Psoas muscle (tissue), 8 donors: ENCODE results near the gene MRPL54. TPM values are rescaled to one million over a fixed set of nuclear protein-coding genes. Genes with fewer than 3 reads are reported as not detected.

ENCODE experiments used
- ATAC-seq, 4 donors: fragments of 200-7000 bp; cut with Tn5 transposase; one replicate each; pipeline ENCODE4 v1.9.1; 2020; ENCODE audit warnings: moderate library complexity in 3 of 4, mild to moderate bottlenecking in 2 of 4
- DNase-seq, 2 donors: peaks; one replicate each; pipeline ENCODE4 v3.0.0-alpha.2; 2020
- H3K27ac ChIP-seq: fragments of 200-600 bp; one replicate; pipeline ENCODE4 v1.8.0; 2022
- H3K27me3 ChIP-seq, 3 donors: fragments of 200-600 bp in 1 of 3; one replicate each; pipeline versions ENCODE4 v1.6.1 to v1.8.0; 2013 to 2022; ENCODE audit warnings: low read length in 2 of 3, mild to moderate bottlenecking in 2 of 3, moderate library complexity in 1 of 3; ENCODE audit not compliant: insufficient read depth in 3 of 3
- H3K36me3 ChIP-seq, 2 donors: fragments of 200-600 bp in 1 of 2; one replicate each; pipeline versions ENCODE4 v1.6.1 to v1.8.0; 2013 to 2022; ENCODE audit warnings: low read depth in 1 of 2, mild to moderate bottlenecking in 1 of 2, moderate library complexity in 1 of 2; ENCODE audit not compliant: insufficient read depth in 1 of 2
- H3K4me1 ChIP-seq: fragments of 200-600 bp; one replicate; pipeline ENCODE4 v1.8.0; 2022
- H3K4me3 ChIP-seq: fragments of 200-600 bp; one replicate; pipeline ENCODE4 v1.8.0; 2022; ENCODE audit warnings: mild to moderate bottlenecking
- H3K9me3 ChIP-seq: fragments of 200-600 bp; one replicate; pipeline ENCODE4 v1.8.0; 2022
- CTCF ChIP-seq: fragments of 200-600 bp; IDR thresholded peaks from one replicate; pipeline ENCODE4 v1.8.0; 2022; ENCODE audit warnings: antibody characterized with exemption
- WGBS, 3 donors: extraction: QIAGEN DNeasy Blood & Tissue Kit; methylation state at CpG; one replicate each; pipeline versions ENCODE4 v1.1.6 to v1.1.7; 2013; 5-methylcytosine and 5-hydroxymethylcytosine counted together
- intact Hi-C, 2 donors: fragments of 100-400 bp; cut with DNase I; formaldehyde crosslinking; loops; one replicate each; pipeline versions ENCODE4 v1.11.0 to v1.14.2; 2022
- polyA plus RNA-seq, 3 donors: library from polyadenylated mRNA; stranded (reverse); fragments of 200-250 nt; gene quantifications; one replicate each; pipeline ENCODE4 v1.2.3, GENCODE V29; 2013
- total RNA-seq, 4 donors: library from RNA; stranded (reverse); fragmentation: NEBNext Ultra II Directional in 2 of 4; extraction: Animal tissue kit (Norgen Biotek cat#: 25700) in 2 of 4; gene quantifications; one replicate each; pipeline versions ENCODE4 v1.2.1 to v1.2.4, GENCODE V29; 2021 to 2023
- donor health status: healthy with polysubstance abuse.
- donor health status: DM: no; HTN: no; CAD: no; lungs with moderate emphysema.
- donor health status: Bipolar disorder and iron deficiency.
- donor health status: healthy.
- donor health status: DM: yes; HTN: yes; CAD: no.
- donor health status: DM: no; HTN: no; CAD: no.
- donor health status: DM: no; HTN: no; CAD: no.
- donor health status: DM: yes; HTN: yes; CAD: no.

The MRPL54 gene
- total and polyA plus RNA-seq, 7 donors, result 35.2 to 81.3 (median 51.6) TPM

GRCh38 chr19:3721131-3721886 lies 41.2 kb upstream of the MRPL54 start:
- peak; percentile 56 to 73 (median 63) for ATAC-seq
- H3K4me3 ChIP-seq, result peak overlapping the region; percentile 12

GRCh38 chr19:3721887-3722442 lies 40.5 kb upstream of the MRPL54 start:
- 2 to 3% (median 2%) methylated on average over 24 to 26 of the region's 26 CpGs for WGBS, 3 donors
- no peaks in the 10 kb centered on the region for H3K4me1 ChIP-seq
- DNase-seq (no peak), ATAC-seq (no peak)
- H3K4me3 ChIP-seq, result no peak overlapping the region
- peaks cover 0 to 53% (median 20%) of the 10 kb centered on the region in 3 donors for H3K27me3 ChIP-seq
- H3K27ac ChIP-seq, result no peak overlapping the region
- no peak for TF ChIP-seq CTCF
- H3K36me3 ChIP-seq, result no peaks in the 10 kb centered on the region
- intact Hi-C loops, result no loop called here
- no peaks in the 10 kb centered on the region for H3K9me3 ChIP-seq

More at GRCh38 chr19:3721131-3721886, 41.2 kb upstream of the MRPL54 start:
- Histone ChIP-seq H3K36me3 (no peaks in the 10 kb centered on the region), H3K27ac (no peak overlapping the region), H3K9me3 (no peaks in the 10 kb centered on the region), H3K27me3 (peaks cover 0 to 53% (median 20%) of the 10 kb centered on the region in 3 donors), H3K4me1 (no peaks in the 10 kb centered on the region)
- DNase-seq, result peak; percentile 74 to 85
- 14 to 23% (median 17%) methylated on average over 34 to 46 of the region's 46 CpGs for WGBS, 3 donors
- TF ChIP-seq CTCF, result no peak
- intact Hi-C loops, result no loop called here

DNA sequence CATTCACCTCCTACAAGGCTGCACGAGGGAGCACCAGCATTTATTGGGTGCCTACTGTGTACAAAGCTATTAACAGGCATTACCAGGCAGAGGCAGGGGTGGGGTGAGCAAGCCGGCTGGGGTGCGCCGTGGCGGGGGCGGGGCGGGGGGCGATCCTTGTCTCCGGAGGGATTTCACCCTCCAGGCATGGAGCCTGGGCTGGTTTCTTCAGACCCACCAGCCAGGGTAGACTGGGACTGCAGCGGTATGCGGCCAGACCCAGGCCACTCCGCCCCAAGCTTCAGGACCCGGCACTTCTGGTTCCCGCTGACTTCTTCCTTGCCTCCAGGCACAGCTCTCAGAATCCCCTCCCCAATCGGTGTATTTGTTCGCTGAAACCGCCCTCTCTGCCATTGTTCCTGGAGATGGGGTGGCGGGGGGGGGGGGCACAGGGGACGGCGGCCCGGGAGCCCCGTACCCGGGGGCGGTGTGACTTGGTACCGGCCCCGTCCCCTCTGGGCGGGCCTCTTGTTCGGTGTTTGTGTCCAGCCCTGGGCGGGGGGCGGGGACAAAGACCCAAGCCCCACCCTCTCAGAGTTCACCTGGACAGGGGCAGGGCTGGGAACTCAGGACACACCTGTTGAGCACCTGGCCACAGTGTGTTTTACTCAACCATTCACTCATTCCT lies 39.9 kb upstream of the MRPL54 start:
- 2 to 4% (median 3%) methylated on average over 17 to 30 of the region's 30 CpGs for whole genome bisulfite sequencing, 3 donors
- Histone ChIP-seq H3K27ac (no peak overlapping the region), H3K4me3 (no peak overlapping the region), H3K4me1 (no peaks in the 10 kb centered on the region), H3K27me3 (peaks cover 0 to 53% (median 20%) of the 10 kb centered on the region in 3 donors), H3K9me3 (no peaks in the 10 kb centered on the region), H3K36me3 (no peaks in the 10 kb centered on the region)
- intact Hi-C loops, result no loop called here
- ATAC-seq (no peak), DNase-seq (no peak)
- no peak for TF ChIP-seq CTCF

GRCh38 chr19:3723110-3723488 lies 39.4 kb upstream of the MRPL54 start:
- Histone ChIP-seq H3K9me3 (no peaks in the 10 kb centered on the region), H3K27ac (no peak overlapping the region), H3K4me1 (no peaks in the 10 kb centered on the region), H3K4me3 (no peak overlapping the region), H3K36me3 (no peaks in the 10 kb centered on the region), H3K27me3 (peaks cover 0 to 53% (median 20%) of the 10 kb centered on the region in 3 donors)
- no peak for DNase-seq
- TF ChIP-seq CTCF, result no peak
- intact Hi-C loops, result no loop called here
- WGBS, 3 donors, result 75 to 86% (median 82%) methylated on average over 3 to 5 of the region's 5 CpGs
- ATAC-seq, result no peak
